Prostate gland (tissue), 2 donors: ENCODE results near the gene TBKBP1.

Experiments
- CTCF ChIP-seq, 4 experiments: fragments of 200-600 bp in 2 of 4; fragments of 450-650 bp in 2 of 4; sonication (generic) in 2 of 4; IDR thresholded peaks; 1 replicate in 3 of 4; 2 replicates in 1 of 4; pipeline ENCODE4 v1.5.1; 2016 to 2019; ENCODE audit warnings: antibody characterized with exemption in 4 of 4, mild to moderate bottlenecking in 2 of 4, moderate library complexity in 2 of 4
- POLR2AphosphoS5 ChIP-seq: sonication (generic); formaldehyde crosslinking; IDR thresholded peaks from one replicate; pipeline ENCODE4 v1.6.1; 2017; ENCODE audit warnings: antibody characterized with exemption

- TF ChIP-seq CTCF (IDR thresholded peaks at IDR 0.05), result no peak
- TF ChIP-seq POLR2AphosphoS5, result no peak
Measured at GRCh38 chr17:47708864-47709541, 15.0 kb downstream of the TBKBP1 start.
